DND-41 (cell line): Measurements from ENCODE around the gene CELF6.

Experiments
- CTCF ChIP-seq: IDR thresholded peaks from 2 replicates; pipeline ENCODE4 v1.5.1; 2012; ENCODE audit warnings: borderline replicate concordance, low read length, moderate library complexity, mild to moderate bottlenecking; ENCODE audit not compliant: poor library complexity, severe bottlenecking; ENCODE audit errors: extremely low read depth
- EZH2 ChIP-seq: IDR thresholded peaks from 3 replicates; pipeline ENCODE4 v1.6.1; 2012; ENCODE audit warnings: borderline replicate concordance, low read depth, mild to moderate bottlenecking, moderate library complexity, low read length, inconsistent platforms; ENCODE audit not compliant: severe bottlenecking

GRCh38 chr15:72358650-72359171, 38.8 kb upstream of the CELF6 start:
- TF ChIP-seq CTCF (no peak), EZH2 (no peak)
